ENCODE data around the gene MAP3K2. TPM values are rescaled to one million over a fixed set of nuclear protein-coding genes. Genes with fewer than 3 reads are reported as not detected.

MAP3K2 gene
- total and polyA plus RNA-seq, 2 of the 4 experiments (the other 2 are of a cell fraction), result 6.2 to 30.8 TPM

- Histone ChIP-seq H3K9me3 (ENCODE audit: control insufficient read depth, insufficient read depth, low read length) (no peaks in the 10 kb centered on the region), H4K91ac (ENCODE audit: insufficient read depth, low read depth, low read length) (peak overlapping the region; percentile 72), H3K4me1 (ENCODE audit: control insufficient read depth, insufficient read depth, low read length) (peaks cover 11% of the 10 kb centered on the region), H2BK5ac (ENCODE audit: low read depth, low read length, poor library complexity, severe bottlenecking) (peak overlapping the region; percentile 81), H2BK120ac (ENCODE audit: low read depth, low read length) (peak overlapping the region; percentile 69), H3K4ac (ENCODE audit: low read depth, low read length) (peak overlapping the region; percentile 83), H3K79me1 (ENCODE audit: low read depth in 1 of 2, low read length in 2 of 2) (peaks cover 0 to 6% of the 10 kb centered on the region in 2 experiments; a peak in 1 of 4 replicates), H4K8ac (ENCODE audit: low read depth in 2 of 2, low read length in 2 of 2) (peak overlapping the region; percentile 68 to 86; a peak in 3 of 4 replicates), H3K9me1 (ENCODE audit: insufficient read depth, low read length) (peaks cover 19% of the 10 kb centered on the region), H3K14ac (replicated peaks; ENCODE audit: low read depth, low read length) (peak overlapping the region; percentile 16), H3K23ac (ENCODE audit: low read depth, low read length) (no peak overlapping the region), H3K4me2 (ENCODE audit: low read depth, low read length) (no peak overlapping the region; the same call in 1 of the 2 replicates), H3K4me3 (ENCODE audit: insufficient read depth, low read depth, low read length) (no peak overlapping the region), H3K36me3 (ENCODE audit: control insufficient read depth, insufficient read depth, low read length) (no peaks in the 10 kb centered on the region), H3K56ac (ENCODE audit: extremely low read depth, insufficient read depth, low read length) (no peak overlapping the region; the same call in 1 of the 2 replicates), H3K18ac (ENCODE audit: low read depth, low read length) (peak overlapping the region; percentile 14), H3K9ac (ENCODE audit: low read depth, low read length) (no peak overlapping the region), H4K20me1 (ENCODE audit: insufficient read depth, low read length) (no peaks in the 10 kb centered on the region), H3K27ac (ENCODE audit: insufficient read depth, low read length) (peak overlapping the region; percentile 72), H4K5ac (ENCODE audit: low read depth, low read length) (peak overlapping the region; percentile 43), H3K27me3 (ENCODE audit: control insufficient read depth, insufficient read depth, low read length) (no peaks in the 10 kb centered on the region), H2BK20ac (ENCODE audit: low read depth, low read length) (0 out of 2 replicates have a peak overlapping the region, but pooled peaks have one; percentile 57), H2BK15ac (ENCODE audit: low read depth, low read length) (peak overlapping the region; percentile 23; the same call in 2 of the 3 replicates), H2AFZ (replicated peaks; ENCODE audit: low read length, poor library complexity) (peak overlapping the region; percentile 89), H2AK9ac (replicated peaks; ENCODE audit: low read depth, low read length, poor library complexity) (peak overlapping the region; percentile 60), H2AK5ac (ENCODE audit: low read depth, low read length) (peak overlapping the region; percentile 74)
- intact Hi-C loops (cut with micrococcal nuclease) (loop anchor here (1.0 kb wide), 1 partner anchor 182 kb away; no protein-coding TSS in a partner anchor), in situ Hi-C loops (cut with MboI; ENCODE audit: low sequenced_read_pairs) (no loop called here), dilution Hi-C loops (cut with HindIII; ENCODE audit: low sequenced_read_pairs, unreplicated experiment) (no loop called here)
- ChIA-PET CTCF (no interaction called here), POLR2A (ENCODE audit: unreplicated experiment) (no interaction called here)
- 60% methylated on average over 1 of the region's 10 CpGs; no CpG with 5 or more reads in 1 of the 2 experiments for WGBS, 2 experiments (ENCODE audit: extremely low coverage in 2 of 2, insufficient read length in 1 of 2)
- no peak for ATAC-seq (ENCODE audit: low read depth)
- no peak for DNase-seq
- TF ChIP-seq SMC3 (IDR thresholded peaks at IDR 0.05; ENCODE audit: low read depth, low read length) (no peak), POLR2A (IDR thresholded peaks at IDR 0.05; ENCODE audit: low read depth, low read length) (no peak; the same call in 1 of the 2 replicates), MXI1 (IDR thresholded peaks at IDR 0.05; ENCODE audit: borderline replicate concordance, low read depth, low read length) (no peak), RFX5 (IDR thresholded peaks at IDR 0.05; ENCODE audit: low read depth, low read length) (no peak), ELK1 (IDR thresholded peaks at IDR 0.05; ENCODE audit: borderline replicate concordance, low read depth, low read length) (no peak), USF2 (IDR thresholded peaks at IDR 0.05; ENCODE audit: low read depth, low read length) (no peak), CTCF (conservative IDR thresholded peaks at IDR 0.05; ENCODE audit: low read depth, low read length) (no peak), CHD1 (IDR thresholded peaks at IDR 0.05; ENCODE audit: low read depth, low read length) (no peak), NFE2L2 (IDR thresholded peaks at IDR 0.05; ENCODE audit: low read depth, low read length) (no peak), CEBPB (IDR thresholded peaks at IDR 0.05; ENCODE audit: low read depth, low read length) (no peak), RAD21 (IDR thresholded peaks at IDR 0.05; ENCODE audit: low read length) (no peak)
- no TSS peak for BruUV-seq (replicated peaks)
Measured at GRCh38 chr2:127408807-127409099, 21.0 kb upstream of the MAP3K2 start.
